Panc1 (cell line): Measurements from ENCODE around the gene EHD2.

Experiments
- TF ChIP-seq, protein P1 (sequence below): fragments of 450-650 bp; IDR thresholded peaks from 2 replicates; pipeline ENCODE4 v1.5.1; 2017; ENCODE audit warnings: mild to moderate bottlenecking
- TF ChIP-seq, protein P2 (sequence below), 2 experiments: IDR thresholded peaks; 2 replicates each; pipeline ENCODE4 v1.6.1; 2011 to 2012; ENCODE audit warnings: low read depth in 2 of 2, control low read depth in 1 of 2, low read length in 1 of 2, mild to moderate bottlenecking in 1 of 2, moderate library complexity in 1 of 2; ENCODE audit not compliant: insufficient read depth in 1 of 2

DNA sequence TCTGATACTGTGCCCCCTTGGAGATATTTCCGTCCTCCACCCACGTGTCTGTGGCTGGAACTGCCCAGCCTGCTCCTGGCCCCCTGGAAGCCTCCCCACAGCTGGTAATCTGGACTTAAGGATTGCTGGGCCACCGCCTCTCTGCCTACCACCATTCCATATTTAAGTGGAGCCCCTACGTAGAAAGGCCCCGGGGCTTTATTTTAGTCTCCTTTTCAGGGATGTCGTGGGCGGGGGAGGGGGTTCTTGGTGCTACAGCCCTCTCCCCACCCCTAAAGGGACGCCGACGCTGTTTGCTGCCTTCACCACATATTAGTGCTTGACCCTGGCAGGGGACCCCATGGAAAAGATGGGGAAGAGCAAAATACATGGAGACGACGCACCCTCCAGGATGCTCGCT is 29.4 kb downstream of the EHD2 start:
- TF ChIP-seq, protein P1, sequence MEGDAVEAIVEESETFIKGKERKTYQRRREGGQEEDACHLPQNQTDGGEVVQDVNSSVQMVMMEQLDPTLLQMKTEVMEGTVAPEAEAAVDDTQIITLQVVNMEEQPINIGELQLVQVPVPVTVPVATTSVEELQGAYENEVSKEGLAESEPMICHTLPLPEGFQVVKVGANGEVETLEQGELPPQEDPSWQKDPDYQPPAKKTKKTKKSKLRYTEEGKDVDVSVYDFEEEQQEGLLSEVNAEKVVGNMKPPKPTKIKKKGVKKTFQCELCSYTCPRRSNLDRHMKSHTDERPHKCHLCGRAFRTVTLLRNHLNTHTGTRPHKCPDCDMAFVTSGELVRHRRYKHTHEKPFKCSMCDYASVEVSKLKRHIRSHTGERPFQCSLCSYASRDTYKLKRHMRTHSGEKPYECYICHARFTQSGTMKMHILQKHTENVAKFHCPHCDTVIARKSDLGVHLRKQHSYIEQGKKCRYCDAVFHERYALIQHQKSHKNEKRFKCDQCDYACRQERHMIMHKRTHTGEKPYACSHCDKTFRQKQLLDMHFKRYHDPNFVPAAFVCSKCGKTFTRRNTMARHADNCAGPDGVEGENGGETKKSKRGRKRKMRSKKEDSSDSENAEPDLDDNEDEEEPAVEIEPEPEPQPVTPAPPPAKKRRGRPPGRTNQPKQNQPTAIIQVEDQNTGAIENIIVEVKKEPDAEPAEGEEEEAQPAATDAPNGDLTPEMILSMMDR: no peak
- TF ChIP-seq, protein P2, sequence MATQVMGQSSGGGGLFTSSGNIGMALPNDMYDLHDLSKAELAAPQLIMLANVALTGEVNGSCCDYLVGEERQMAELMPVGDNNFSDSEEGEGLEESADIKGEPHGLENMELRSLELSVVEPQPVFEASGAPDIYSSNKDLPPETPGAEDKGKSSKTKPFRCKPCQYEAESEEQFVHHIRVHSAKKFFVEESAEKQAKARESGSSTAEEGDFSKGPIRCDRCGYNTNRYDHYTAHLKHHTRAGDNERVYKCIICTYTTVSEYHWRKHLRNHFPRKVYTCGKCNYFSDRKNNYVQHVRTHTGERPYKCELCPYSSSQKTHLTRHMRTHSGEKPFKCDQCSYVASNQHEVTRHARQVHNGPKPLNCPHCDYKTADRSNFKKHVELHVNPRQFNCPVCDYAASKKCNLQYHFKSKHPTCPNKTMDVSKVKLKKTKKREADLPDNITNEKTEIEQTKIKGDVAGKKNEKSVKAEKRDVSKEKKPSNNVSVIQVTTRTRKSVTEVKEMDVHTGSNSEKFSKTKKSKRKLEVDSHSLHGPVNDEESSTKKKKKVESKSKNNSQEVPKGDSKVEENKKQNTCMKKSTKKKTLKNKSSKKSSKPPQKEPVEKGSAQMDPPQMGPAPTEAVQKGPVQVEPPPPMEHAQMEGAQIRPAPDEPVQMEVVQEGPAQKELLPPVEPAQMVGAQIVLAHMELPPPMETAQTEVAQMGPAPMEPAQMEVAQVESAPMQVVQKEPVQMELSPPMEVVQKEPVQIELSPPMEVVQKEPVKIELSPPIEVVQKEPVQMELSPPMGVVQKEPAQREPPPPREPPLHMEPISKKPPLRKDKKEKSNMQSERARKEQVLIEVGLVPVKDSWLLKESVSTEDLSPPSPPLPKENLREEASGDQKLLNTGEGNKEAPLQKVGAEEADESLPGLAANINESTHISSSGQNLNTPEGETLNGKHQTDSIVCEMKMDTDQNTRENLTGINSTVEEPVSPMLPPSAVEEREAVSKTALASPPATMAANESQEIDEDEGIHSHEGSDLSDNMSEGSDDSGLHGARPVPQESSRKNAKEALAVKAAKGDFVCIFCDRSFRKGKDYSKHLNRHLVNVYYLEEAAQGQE (IDR thresholded peaks at IDR 0.05; ENCODE audit: insufficient read depth in 1 of 2, low read depth in 2 of 2, low read length in 1 of 2): no peak
